Activated T-cell treated with anti-CD3 and anti-CD28 coated beads, Interleukin-2, amount 50 U/mL, for 4 hours (primary cell): ENCODE data around the gene RNF175. TPM values are rescaled to one million over a fixed set of nuclear protein-coding genes. Genes with fewer than 3 reads are reported as not detected.

Experiments used
- ATAC-seq, 2 donors: fragments of 200-7000 bp; cut with Tn5 transposase; one replicate each; pipeline ENCODE4 v1.10.0; 2021
- DNase-seq: peaks from one replicate; pipeline ENCODE4 v3.0.0-alpha.2; 2020
- H3K27me3 Mint-ChIP-seq: one replicate; pipeline ENCODE4 v1.8.0; 2021; ENCODE audit warnings: low read depth, mixed read lengths
- H3K36me3 Mint-ChIP-seq: one replicate; pipeline ENCODE4 v1.8.0; 2022; ENCODE audit warnings: mixed read lengths; ENCODE audit not compliant: insufficient read depth
- H3K4me1 Mint-ChIP-seq: one replicate; pipeline ENCODE4 v1.8.0; 2021; ENCODE audit warnings: low read depth, mixed read lengths
- H3K4me3 Mint-ChIP-seq: one replicate; pipeline ENCODE4 v1.8.0; 2021; ENCODE audit warnings: mild to moderate bottlenecking, moderate library complexity, mixed read lengths
- H3K9me3 Mint-ChIP-seq: one replicate; pipeline ENCODE4 v1.8.0; 2021; ENCODE audit warnings: mixed read lengths
- total RNA-seq, 3 donors: library from RNA; stranded (reverse); gene quantifications; one replicate each; pipeline ENCODE4 v1.2.1, GENCODE V29; 2021

RNF175 gene
- total RNA-seq, 3 donors from 2014 or later, result 0.42 to 1.2 (median 0.54) TPM

DNA sequence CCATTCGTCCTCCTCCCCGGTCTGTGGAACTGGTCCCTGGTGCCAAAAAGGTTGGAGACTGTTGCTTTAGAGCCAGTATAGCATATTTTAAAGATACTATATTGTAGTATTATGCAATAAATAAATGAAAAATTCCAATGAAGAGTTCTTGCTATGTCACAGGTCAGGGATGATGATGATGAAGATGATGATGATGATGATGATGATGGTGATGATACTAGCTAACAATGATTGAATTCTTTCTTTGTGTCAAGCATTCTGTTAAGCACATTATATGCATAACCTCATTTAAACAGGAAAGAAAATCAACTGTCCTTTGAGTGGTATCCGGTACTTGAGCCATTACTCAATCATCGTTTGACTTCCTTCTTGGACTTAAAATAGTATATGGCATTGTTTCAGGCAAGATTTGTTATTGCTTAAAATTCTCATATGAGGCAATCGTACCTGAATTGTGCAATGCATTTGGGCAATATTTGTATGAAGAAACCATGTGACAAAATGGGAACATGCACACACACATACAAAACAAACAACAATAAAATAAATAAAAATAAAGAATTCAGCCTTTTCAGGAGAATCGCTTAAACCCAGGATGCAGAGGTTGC lies 98.5 kb downstream of the RNF175 start:
- no peak overlapping the region for H3K4me3 Mint-ChIP-seq
- ATAC-seq (no peak), DNase-seq (no peak)
- peaks cover 2% of the 10 kb centered on the region for H3K27me3 Mint-ChIP-seq
- no peaks in the 10 kb centered on the region for H3K36me3 Mint-ChIP-seq
- H3K4me1 Mint-ChIP-seq, result no peaks in the 10 kb centered on the region
- H3K9me3 Mint-ChIP-seq, result peaks cover 8% of the 10 kb centered on the region

Other genes starting within 250 kb of the RNF175 start
- gene TLR2, start 75.7 kb downstream of the RNF175 start, total RNA-seq, result 1 to 10 TPM; 1.2 to 1.9 (median 1.6) TPM
- gene SFRP2, start 29.1 kb upstream of the RNF175 start, total RNA-seq, result under 1 TPM; 0.24 to 0.68 (median 0.40) TPM